Heart left ventricle (tissue), 13 donors: ENCODE measurements around the gene HPSE2.

Source experiments
- POLR2A ChIP-seq, 2 donors: fragments of 450-650 bp; IDR thresholded peaks; one replicate each; pipeline ENCODE4 v1.6.1; 2017; ENCODE audit warnings: antibody characterized with exemption in 2 of 2, mild to moderate bottlenecking in 2 of 2, moderate library complexity in 2 of 2
- TF ChIP-seq, protein P1 (sequence below), 12 donors: fragments of 200-600 bp; sonication (generic) in 4 of 12; IDR thresholded peaks; one replicate each; pipeline versions ENCODE4 v1.5.0 to v1.8.0; 2018 to 2022; ENCODE audit warnings: antibody characterized with exemption in 12 of 12, mild to moderate bottlenecking in 5 of 12
- donor health status: ischemic (EF 13 %, LVEDD 7.1; RV severe dilation, severe dysfunction).
- donor health status: DM: no; HTN: yes; CAD: no.
- donor health status: DM: no; HTN: no; CAD: no.
- donor health status: ischemic (EF 25% LVEDD 6.9; RV normal size, moderate dysfunction).
- donor health status: ischemic (EF 25% LVEDD 5.7; RV mildly dilated, moderate dysfunction).
- donor health status: ischemic (EF 35%, LVEDD 5.7; RV mildly dilated, moderate dysfunction).
- donor health status: nonischemic (EF 11% LVEDD 7.7; RV severe dilation, severe dysfunction).
- donor health status: DM: yes; HTN: yes; CAD: no.
- donor health status: PGD.
- donor health status: ischemic (EF 29% LVEDD 5.4; RV normal size, mild dysfunction).
- donor health status: nonischemic (EF 23%, LVEDD 6.1; RV moderate dilation, normal function).

DNA sequence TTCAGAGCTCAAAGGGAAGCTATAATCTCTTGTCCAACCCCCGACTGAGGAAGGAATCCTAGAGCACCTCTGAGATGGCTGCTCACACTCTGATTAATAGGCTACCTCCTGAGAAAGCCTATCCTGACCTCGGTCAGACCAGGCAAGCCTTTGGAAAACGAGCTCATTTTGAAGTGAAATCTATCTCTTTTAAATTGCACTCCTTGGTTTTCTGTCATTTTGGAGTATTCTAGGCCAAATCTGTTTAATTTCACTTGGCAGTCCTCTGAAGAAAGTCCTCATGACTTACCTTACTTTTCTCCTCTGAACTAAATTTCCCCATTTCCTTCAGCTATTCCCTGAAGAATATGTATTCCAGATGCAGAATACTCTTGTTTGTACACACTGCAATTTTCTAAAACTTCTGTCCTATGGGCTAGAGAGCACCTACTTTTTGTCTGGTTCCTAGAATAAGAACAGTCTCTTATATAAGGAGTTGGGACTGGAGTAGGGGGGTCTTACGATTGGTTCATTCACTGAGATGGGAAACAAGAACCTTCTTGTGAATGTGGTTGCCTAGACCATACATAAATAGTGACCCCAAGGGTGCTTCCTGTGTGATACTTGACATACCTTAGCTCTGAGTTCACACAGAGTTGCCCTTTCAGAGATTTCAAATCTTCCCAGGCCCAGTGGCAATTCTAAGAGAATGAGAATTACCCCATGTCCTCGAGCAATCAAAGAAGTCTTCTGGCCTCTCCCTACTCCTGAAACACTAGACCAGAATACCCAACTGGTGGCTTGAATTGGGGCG is 757.0 kb downstream of the HPSE2 start:
- TF ChIP-seq, protein P1, sequence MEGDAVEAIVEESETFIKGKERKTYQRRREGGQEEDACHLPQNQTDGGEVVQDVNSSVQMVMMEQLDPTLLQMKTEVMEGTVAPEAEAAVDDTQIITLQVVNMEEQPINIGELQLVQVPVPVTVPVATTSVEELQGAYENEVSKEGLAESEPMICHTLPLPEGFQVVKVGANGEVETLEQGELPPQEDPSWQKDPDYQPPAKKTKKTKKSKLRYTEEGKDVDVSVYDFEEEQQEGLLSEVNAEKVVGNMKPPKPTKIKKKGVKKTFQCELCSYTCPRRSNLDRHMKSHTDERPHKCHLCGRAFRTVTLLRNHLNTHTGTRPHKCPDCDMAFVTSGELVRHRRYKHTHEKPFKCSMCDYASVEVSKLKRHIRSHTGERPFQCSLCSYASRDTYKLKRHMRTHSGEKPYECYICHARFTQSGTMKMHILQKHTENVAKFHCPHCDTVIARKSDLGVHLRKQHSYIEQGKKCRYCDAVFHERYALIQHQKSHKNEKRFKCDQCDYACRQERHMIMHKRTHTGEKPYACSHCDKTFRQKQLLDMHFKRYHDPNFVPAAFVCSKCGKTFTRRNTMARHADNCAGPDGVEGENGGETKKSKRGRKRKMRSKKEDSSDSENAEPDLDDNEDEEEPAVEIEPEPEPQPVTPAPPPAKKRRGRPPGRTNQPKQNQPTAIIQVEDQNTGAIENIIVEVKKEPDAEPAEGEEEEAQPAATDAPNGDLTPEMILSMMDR (IDR thresholded peaks at IDR 0.05) = no peak
- no peak for TF ChIP-seq POLR2A (IDR thresholded peaks at IDR 0.05)
